Choroid plexus epithelial cell (primary cell): ENCODE results near the gene TRIM75.
"Not testable (repeated sequence)": the region's sequence is repeated elsewhere in the genome, so short reads cannot be mapped to it uniquely, and the experiment has no call there.

Experiments
- DNase-seq: peaks from one replicate; pipeline ENCODE4 v3.0.0-alpha.2; 2010; ENCODE audit warnings: low read depth
- H3K4me3 ChIP-seq: 2 replicates; pipeline ENCODE4 v1.5.1; 2011; ENCODE audit warnings: low read depth, mild to moderate bottlenecking, control low read depth, low read length, moderate library complexity
- CTCF ChIP-seq: conservative IDR thresholded peaks from 2 replicates; pipeline ENCODE4 v1.5.1; 2011; ENCODE audit warnings: low read depth, mild to moderate bottlenecking, control low read depth, inconsistent platforms, low read length, moderate library complexity

TRIM75 gene

GRCh38 chr4:165077034-165077578, 23.4 kb downstream of the TRIM75 start:
- TF ChIP-seq CTCF: no peak
- H3K4me3 ChIP-seq: no peak overlapping the region
- no peak for DNase-seq

GRCh38 chr4:165079476-165079875, 25.8 kb downstream of the TRIM75 start:
- peak; percentile 80 for DNase-seq
- TF ChIP-seq CTCF: no peak
- H3K4me3 ChIP-seq: no peak overlapping the region

- not testable (repeated sequence) for DNase-seq, H3K4me3 ChIP-seq
Observed at GRCh38 chr4:165084787-165085186, 31.1 kb downstream of the TRIM75 start.

GRCh38 chr4:165085946-165086345, 32.3 kb downstream of the TRIM75 start:
- no peak overlapping the region for H3K4me3 ChIP-seq
- no peak for TF ChIP-seq CTCF
- peak; percentile 76 for DNase-seq

GRCh38 chr4:165088366-165088765, 34.7 kb downstream of the TRIM75 start:
- no peak for DNase-seq
- no peak for TF ChIP-seq CTCF
- no peak overlapping the region for H3K4me3 ChIP-seq

- not testable (repeated sequence) for DNase-seq, H3K4me3 ChIP-seq
Observed at GRCh38 chr4:165092187-165092586, 38.5 kb downstream of the TRIM75 start.

GRCh38 chr4:165094873-165095272, 41.2 kb downstream of the TRIM75 start:
- no peak for DNase-seq

GRCh38 chr4:165095291-165095690, 41.6 kb downstream of the TRIM75 start:
- no peak for TF ChIP-seq CTCF
- DNase-seq: no peak
- H3K4me3 ChIP-seq: no peak overlapping the region

More at GRCh38 chr4:165094873-165095272, 41.2 kb downstream of the TRIM75 start:
- no peak overlapping the region for H3K4me3 ChIP-seq
- no peak for TF ChIP-seq CTCF
